Measurements from ENCODE around the gene PODNL1.

Gene PODNL1

GRCh38 chr19:13956365-13956744 is 18.1 kb upstream of the PODNL1 start:
- no peak for DNase-seq

- DNase-seq, result no peak
These were observed 17.6 kb upstream of the PODNL1 start for GRCh38 chr19:13955662-13956364.

- no peak for DNase-seq
These were observed 16.0 kb upstream of the PODNL1 start for GRCh38 chr19:13954185-13954584.

GRCh38 chr19:13952931-13953531 is 14.8 kb upstream of the PODNL1 start:
- DNase-seq, result no peak

GRCh38 chr19:13952154-13952930 is 14.1 kb upstream of the PODNL1 start, which contains the start of gene DCAF15:
DCAF15 (plus strand) TSS chr19:13952509; CDS start chr19:13952513, 4 bp downstream.
- peak; percentile 100 for DNase-seq

GRCh38 chr19:13951799-13952153 is 13.6 kb upstream of the PODNL1 start:
- DNase-seq, result no peak

GRCh38 chr19:13951043-13951442 is 12.8 kb upstream of the PODNL1 start:
- no peak for DNase-seq

GRCh38 chr19:13946414-13946813 is 8.2 kb upstream of the PODNL1 start:
- DNase-seq, result no peak

GRCh38 chr19:13942023-13942684 is 3.9 kb upstream of the PODNL1 start:
- no peak for DNase-seq

- no peak for DNase-seq
These were observed 527 bp downstream of the PODNL1 start for GRCh38 chr19:13937479-13938300.

GRCh38 chr19:13935765-13936510 is 2.3 kb downstream of the PODNL1 start:
- no peak for DNase-seq

GRCh38 chr19:13934785-13935109 is 3.5 kb downstream of the PODNL1 start:
- no peak for DNase-seq

- DNase-seq, result no peak
These were observed 5.3 kb downstream of the PODNL1 start for GRCh38 chr19:13932911-13933393.

GRCh38 chr19:13932149-13932637 is 6.0 kb downstream of the PODNL1 start:
- DNase-seq, result no peak

- no peak for DNase-seq
These were observed 6.6 kb downstream of the PODNL1 start for GRCh38 chr19:13931391-13932148.

- no peak for DNase-seq
These were observed 7.8 kb downstream of the PODNL1 start for GRCh38 chr19:13930402-13930801.

GRCh38 chr19:13929956-13930355 is 8.3 kb downstream of the PODNL1 start:
- DNase-seq, result no peak

- no peak for DNase-seq
These were observed 8.9 kb downstream of the PODNL1 start for GRCh38 chr19:13929340-13929739.

- no peak for DNase-seq
These were observed 11.5 kb downstream of the PODNL1 start for GRCh38 chr19:13926715-13927114.

- no peak for DNase-seq
These were observed 12.2 kb downstream of the PODNL1 start for GRCh38 chr19:13926010-13926409.

All from CD4-positive, alpha-beta T cell treated with Interleukin-10 for 1 hour (primary cell).